A673 (cell line): ENCODE results near the gene CARD9.

Experiments
- EZH2 ChIP-seq: fragments of 200-600 bp; sonication (generic); IDR thresholded peaks from 2 replicates; pipeline ENCODE4 v1.6.1; 2017; ENCODE audit warnings: borderline replicate concordance, low read depth, mild to moderate bottlenecking, mixed read lengths, antibody characterized with exemption, low read length; ENCODE audit not compliant: poor library complexity, severe bottlenecking
- TF ChIP-seq, protein P1 (sequence below): fragments of 300-800, 200-600 bp; sonication (generic); conservative IDR thresholded peaks from 2 replicates; pipeline ENCODE4 v1.5.1; 2017; ENCODE audit warnings: low read depth, mild to moderate bottlenecking, antibody characterized with exemption, low read length, moderate library complexity, mixed read lengths

GRCh38 chr9:136357202-136357725, 16.2 kb downstream of the CARD9 start:
- TF ChIP-seq, protein P1, sequence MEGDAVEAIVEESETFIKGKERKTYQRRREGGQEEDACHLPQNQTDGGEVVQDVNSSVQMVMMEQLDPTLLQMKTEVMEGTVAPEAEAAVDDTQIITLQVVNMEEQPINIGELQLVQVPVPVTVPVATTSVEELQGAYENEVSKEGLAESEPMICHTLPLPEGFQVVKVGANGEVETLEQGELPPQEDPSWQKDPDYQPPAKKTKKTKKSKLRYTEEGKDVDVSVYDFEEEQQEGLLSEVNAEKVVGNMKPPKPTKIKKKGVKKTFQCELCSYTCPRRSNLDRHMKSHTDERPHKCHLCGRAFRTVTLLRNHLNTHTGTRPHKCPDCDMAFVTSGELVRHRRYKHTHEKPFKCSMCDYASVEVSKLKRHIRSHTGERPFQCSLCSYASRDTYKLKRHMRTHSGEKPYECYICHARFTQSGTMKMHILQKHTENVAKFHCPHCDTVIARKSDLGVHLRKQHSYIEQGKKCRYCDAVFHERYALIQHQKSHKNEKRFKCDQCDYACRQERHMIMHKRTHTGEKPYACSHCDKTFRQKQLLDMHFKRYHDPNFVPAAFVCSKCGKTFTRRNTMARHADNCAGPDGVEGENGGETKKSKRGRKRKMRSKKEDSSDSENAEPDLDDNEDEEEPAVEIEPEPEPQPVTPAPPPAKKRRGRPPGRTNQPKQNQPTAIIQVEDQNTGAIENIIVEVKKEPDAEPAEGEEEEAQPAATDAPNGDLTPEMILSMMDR = no peak
- TF ChIP-seq EZH2 = no peak
